DND-41 (cell line): ENCODE data around the gene RPL36AL.
"Not testable (repeated sequence)": the region's sequence is repeated elsewhere in the genome, so short reads cannot be mapped to it uniquely, and the experiment has no call there.

Experiments used
- ATAC-seq: fragments of 200-7000 bp; cut with Tn5 transposase; 3 replicates; pipeline ENCODE4 v1.9.1; 2021; ENCODE audit warnings: low read depth; ENCODE audit not compliant: insufficient read depth
- DNase-seq: peaks from one replicate; pipeline ENCODE4 v3.0.0-alpha.2; 2020
- H2AFZ ChIP-seq: 2 replicates; pipeline ENCODE4 v1.6.0; 2012; ENCODE audit warnings: low read depth, low read length
- H3K27ac ChIP-seq: 2 replicates; pipeline ENCODE4 v1.5.1; 2012; ENCODE audit warnings: low read length, inconsistent platforms
- H3K27me3 ChIP-seq: fragments of 200-600 bp; sonication (generic); 2 replicates; pipeline ENCODE4 v1.6.0; 2012; ENCODE audit warnings: low read length, mild to moderate bottlenecking, inconsistent platforms; ENCODE audit not compliant: insufficient read depth, poor library complexity
- H3K36me3 ChIP-seq: 2 replicates; pipeline ENCODE4 v1.5.1; 2012; ENCODE audit warnings: low read length, inconsistent platforms; ENCODE audit not compliant: insufficient read depth
- H3K4me1 ChIP-seq: 2 replicates; pipeline ENCODE4 v1.5.1; 2012; ENCODE audit warnings: mild to moderate bottlenecking, low read length; ENCODE audit not compliant: insufficient read depth
- H3K4me2 ChIP-seq: 2 replicates; pipeline ENCODE4 v1.6.0; 2012; ENCODE audit warnings: mild to moderate bottlenecking, moderate library complexity, low read length, inconsistent platforms; ENCODE audit not compliant: insufficient read depth
- H3K4me3 ChIP-seq, 2 experiments: fragments of 200-600 bp in 1 of 2; shearing (Covaris generic) in 1 of 2; 2 replicates each; pipeline ENCODE4 v1.5.1; 2012 to 2016; ENCODE audit warnings: inconsistent platforms in 2 of 2, low read length in 2 of 2, mild to moderate bottlenecking in 2 of 2, low read depth in 1 of 2, moderate library complexity in 1 of 2
- H3K79me2 ChIP-seq: 2 replicates; pipeline ENCODE4 v1.6.0; 2012; ENCODE audit warnings: low read length, inconsistent platforms; ENCODE audit not compliant: insufficient read depth
- H3K9ac ChIP-seq: 2 replicates; pipeline ENCODE4 v1.6.0; 2012; ENCODE audit warnings: low read depth, mild to moderate bottlenecking, inconsistent platforms, low read length, moderate library complexity
- H3K9me3 ChIP-seq: 2 replicates; pipeline ENCODE4 v1.5.1; 2012; ENCODE audit warnings: low read length, moderate library complexity, mild to moderate bottlenecking, inconsistent platforms; ENCODE audit not compliant: insufficient read depth, severe bottlenecking
- H4K20me1 ChIP-seq: 2 replicates; pipeline ENCODE4 v1.6.0; 2012; ENCODE audit warnings: low read length; ENCODE audit not compliant: insufficient read depth
- EZH2 ChIP-seq: IDR thresholded peaks from 3 replicates; pipeline ENCODE4 v1.6.1; 2012; ENCODE audit warnings: borderline replicate concordance, low read depth, mild to moderate bottlenecking, moderate library complexity, low read length, inconsistent platforms; ENCODE audit not compliant: severe bottlenecking
- TF ChIP-seq, protein P1 (sequence below): IDR thresholded peaks from 2 replicates; pipeline ENCODE4 v1.5.1; 2012; ENCODE audit warnings: borderline replicate concordance, low read length, moderate library complexity, mild to moderate bottlenecking; ENCODE audit not compliant: poor library complexity, severe bottlenecking; ENCODE audit errors: extremely low read depth

RPL36AL gene

DNA sequence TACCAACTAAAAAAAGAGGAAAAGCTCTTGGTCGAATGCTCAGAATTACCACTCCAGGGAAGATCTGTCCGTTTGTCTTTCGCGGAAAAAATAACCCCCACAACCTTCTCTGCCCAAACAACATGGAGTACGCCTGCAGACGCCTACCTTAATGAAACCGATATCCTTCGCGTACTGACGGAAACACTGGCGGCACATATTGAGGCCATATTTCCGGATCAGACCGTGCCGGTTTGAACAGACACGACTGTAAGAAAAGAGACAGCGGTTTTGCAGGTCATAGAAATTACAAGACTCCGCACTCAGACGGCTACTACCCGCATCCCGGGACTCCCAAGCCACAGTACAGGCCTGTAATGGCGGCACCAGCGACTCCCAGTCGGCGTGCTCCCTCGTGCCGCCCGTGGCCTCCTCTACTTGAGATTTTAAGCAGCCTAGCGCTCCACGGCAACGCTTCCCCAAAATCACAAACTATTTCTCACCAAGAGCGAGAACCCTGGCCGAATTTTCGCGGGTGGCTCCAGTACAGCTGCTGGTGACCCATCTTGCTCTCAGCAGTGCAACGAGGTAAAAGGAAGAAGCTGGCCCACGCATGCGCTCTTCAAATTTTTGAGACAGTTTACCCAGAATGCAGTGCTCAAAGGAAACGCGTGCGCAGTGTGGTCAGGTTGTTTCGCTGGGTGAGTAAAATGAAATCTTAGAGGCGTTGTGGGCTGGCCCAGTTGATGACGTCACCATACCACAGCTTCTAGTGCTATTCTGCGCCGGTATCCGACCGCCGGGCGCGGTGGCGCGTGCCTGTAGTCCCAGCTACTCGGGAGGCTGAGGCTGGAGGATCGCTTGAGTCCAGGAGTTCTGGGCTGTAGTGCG, 34.4 kb downstream of the RPL36AL start, which contains the start of gene RPS29:
Gene RPS29, minus strand, starts transcription at position 578 of the 870 bp plus-strand sequence. Its CDS starts 34 bp downstream, at position 544.
- Histone ChIP-seq H3K4me2 (peak within 1 kb of the TSS; percentile 92), H3K27me3 (no peaks in the 10 kb centered on the region), H4K20me1 (peaks cover 43% of the 10 kb centered on the region), H3K4me1 (peaks cover 43% of the 10 kb centered on the region), H2AFZ (peak within 1 kb of the TSS; percentile 82), H3K36me3 (peaks cover 36% of the 10 kb centered on the region), H3K27ac (peak within 1 kb of the TSS; percentile 98), H3K9me3 (no peaks in the 10 kb centered on the region), H3K79me2 (peaks cover 52% of the 10 kb centered on the region), H3K9ac (peak within 1 kb of the TSS; percentile 91), H3K4me3 (peak within 1 kb of the TSS; percentile 87 to 98)
- TF ChIP-seq, protein P1, sequence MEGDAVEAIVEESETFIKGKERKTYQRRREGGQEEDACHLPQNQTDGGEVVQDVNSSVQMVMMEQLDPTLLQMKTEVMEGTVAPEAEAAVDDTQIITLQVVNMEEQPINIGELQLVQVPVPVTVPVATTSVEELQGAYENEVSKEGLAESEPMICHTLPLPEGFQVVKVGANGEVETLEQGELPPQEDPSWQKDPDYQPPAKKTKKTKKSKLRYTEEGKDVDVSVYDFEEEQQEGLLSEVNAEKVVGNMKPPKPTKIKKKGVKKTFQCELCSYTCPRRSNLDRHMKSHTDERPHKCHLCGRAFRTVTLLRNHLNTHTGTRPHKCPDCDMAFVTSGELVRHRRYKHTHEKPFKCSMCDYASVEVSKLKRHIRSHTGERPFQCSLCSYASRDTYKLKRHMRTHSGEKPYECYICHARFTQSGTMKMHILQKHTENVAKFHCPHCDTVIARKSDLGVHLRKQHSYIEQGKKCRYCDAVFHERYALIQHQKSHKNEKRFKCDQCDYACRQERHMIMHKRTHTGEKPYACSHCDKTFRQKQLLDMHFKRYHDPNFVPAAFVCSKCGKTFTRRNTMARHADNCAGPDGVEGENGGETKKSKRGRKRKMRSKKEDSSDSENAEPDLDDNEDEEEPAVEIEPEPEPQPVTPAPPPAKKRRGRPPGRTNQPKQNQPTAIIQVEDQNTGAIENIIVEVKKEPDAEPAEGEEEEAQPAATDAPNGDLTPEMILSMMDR = no peak
- no peak for TF ChIP-seq EZH2
- ATAC-seq (peak; percentile 87), DNase-seq (peak; percentile 99)

DNA sequence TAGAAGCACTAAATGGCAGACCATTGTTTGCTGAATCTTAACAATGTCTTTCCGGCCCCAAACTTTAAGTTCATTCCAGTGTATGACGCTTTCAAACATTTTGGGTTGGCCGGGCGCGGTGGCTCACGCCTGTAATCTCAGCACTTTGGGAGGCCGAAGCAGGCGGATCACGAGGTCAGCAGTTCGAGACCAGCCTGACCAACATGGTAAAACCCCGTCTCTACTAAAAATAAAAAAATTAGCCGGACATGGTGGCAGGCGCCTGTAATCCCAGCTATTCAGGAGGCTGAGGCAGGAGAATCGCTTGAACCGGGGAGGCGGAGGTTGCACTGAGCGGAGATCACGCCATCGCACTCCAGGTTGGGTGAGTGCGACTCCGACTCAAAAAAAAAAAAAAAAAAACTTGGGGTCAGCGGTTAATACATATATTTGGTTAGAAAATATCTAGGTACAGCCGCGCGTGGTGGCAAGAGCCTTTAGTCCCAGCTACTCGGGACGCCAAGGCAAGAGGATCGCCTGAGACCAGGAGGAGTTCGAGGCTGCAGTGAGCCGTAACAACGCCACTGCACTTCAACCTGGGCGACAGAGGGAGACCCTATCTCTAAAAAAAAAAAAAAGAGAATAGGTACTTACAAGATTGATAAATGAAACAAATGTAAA, 35.3 kb downstream of the RPL36AL start:
- Histone ChIP-seq H3K36me3 (peaks cover 36% of the 10 kb centered on the region), H3K9ac (peak overlapping the region; percentile 91), H4K20me1 (peaks cover 47% of the 10 kb centered on the region), H3K4me3 (peak overlapping the region; percentile 87 to 98), H3K4me1 (peaks cover 43% of the 10 kb centered on the region), H3K79me2 (peaks cover 60% of the 10 kb centered on the region), H3K4me2 (peak overlapping the region; percentile 92), H3K27ac (peak overlapping the region; percentile 98)
- not testable (repeated sequence) for ATAC-seq, H3K9me3 ChIP-seq, H2AFZ ChIP-seq, H3K27me3 ChIP-seq
- DNase-seq = peak; percentile 29

GRCh38 chr14:49584058-49584457, 36.4 kb downstream of the RPL36AL start:
- Histone ChIP-seq H2AFZ (no peak overlapping the region), H4K20me1 (peaks cover 56% of the 10 kb centered on the region), H3K4me3 (peak overlapping the region; percentile 87 to 98; a peak in 3 of 4 replicates), H3K79me2 (peaks cover 70% of the 10 kb centered on the region), H3K9me3 (no peaks in the 10 kb centered on the region), H3K27ac (no peak overlapping the region; the same call in 1 of the 2 replicates), H3K27me3 (no peaks in the 10 kb centered on the region), H3K36me3 (peaks cover 45% of the 10 kb centered on the region), H3K4me1 (peaks cover 43% of the 10 kb centered on the region), H3K9ac (peak overlapping the region; percentile 91), H3K4me2 (peak overlapping the region; percentile 92)
- ATAC-seq (no peak), DNase-seq (no peak)
- no peak for TF ChIP-seq EZH2
- TF ChIP-seq, protein P1 = no peak

GRCh38 chr14:49583629-49584028, 36.8 kb downstream of the RPL36AL start:
- TF ChIP-seq, protein P1 = no peak
- no peak for TF ChIP-seq EZH2
- Histone ChIP-seq H4K20me1 (peaks cover 59% of the 10 kb centered on the region), H3K4me2 (peak overlapping the region; percentile 92), H3K36me3 (peaks cover 48% of the 10 kb centered on the region), H2AFZ (no peak overlapping the region), H3K79me2 (peaks cover 73% of the 10 kb centered on the region), H3K9me3 (no peaks in the 10 kb centered on the region), H3K27ac (no peak overlapping the region), H3K4me1 (peaks cover 43% of the 10 kb centered on the region), H3K27me3 (no peaks in the 10 kb centered on the region), H3K9ac (no peak overlapping the region), H3K4me3 (peak overlapping the region in 1 of 2 experiments; percentile 87; a peak in 1 of 4 replicates)
- DNase-seq = no peak
- no peak for ATAC-seq
